HG03060 (cell line): Measurements from ENCODE around the gene TMBIM4.

Experiments used
- ATAC-seq: cut with Tn5 transposase; IDR thresholded peaks from one replicate; pipeline ENCODE4 v1.9.1; 2021; ENCODE audit warnings: low read depth, moderate number of reproducible peaks; ENCODE audit not compliant: unreplicated experiment

The TMBIM4 gene

DNA sequence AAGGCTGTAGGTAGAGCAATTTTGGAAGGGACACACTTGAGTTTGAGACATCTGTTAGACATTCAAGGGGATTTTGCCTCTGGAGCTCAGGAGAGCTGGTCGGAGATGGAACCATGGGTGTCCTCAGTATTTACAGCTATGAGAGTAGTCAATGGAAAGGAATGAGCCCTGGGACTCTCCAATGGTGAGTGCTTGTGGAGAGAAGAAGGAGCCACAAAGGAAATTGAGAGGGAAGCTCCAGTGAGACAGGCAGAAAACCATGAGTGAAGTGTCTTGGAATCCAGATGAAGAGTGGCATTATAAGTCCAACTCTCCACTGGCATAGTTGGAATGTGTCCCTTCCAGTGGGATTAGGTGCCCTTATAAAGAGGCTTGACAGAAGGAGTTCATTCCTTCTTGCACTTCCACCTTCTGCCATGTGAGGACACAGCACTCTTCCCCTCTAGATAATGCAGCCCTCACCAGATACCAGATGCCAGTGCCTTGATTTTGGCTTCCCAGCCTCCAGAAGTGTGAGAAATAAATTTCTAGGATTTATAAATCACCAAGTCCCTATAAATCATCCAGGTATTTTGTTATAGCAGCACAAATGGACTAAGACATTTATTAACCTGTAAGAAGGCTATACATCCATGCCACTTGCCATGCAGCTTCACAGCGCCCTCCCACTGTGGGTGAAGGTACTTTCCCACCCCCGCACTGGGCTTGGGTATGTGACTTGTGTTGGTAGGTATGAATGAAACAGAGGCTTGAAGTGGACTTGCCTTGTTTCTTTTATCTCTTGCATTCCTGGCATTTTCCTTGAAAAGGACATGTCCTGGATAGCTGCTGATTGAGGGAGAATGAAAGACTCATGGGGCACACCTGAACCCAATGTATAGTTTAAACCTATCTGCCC lies 66.5 kb downstream of the TMBIM4 start:
- no peak for ATAC-seq

GRCh38 chr12:66092559-66093269 lies 77.1 kb downstream of the TMBIM4 start:
- peak; percentile 57 for ATAC-seq

GRCh38 chr12:66090157-66090556 lies 79.6 kb downstream of the TMBIM4 start:
- no peak for ATAC-seq

- no peak for ATAC-seq
These were observed 82.3 kb downstream of the TMBIM4 start for GRCh38 chr12:66087365-66087943.

GRCh38 chr12:66085998-66086397 lies 83.8 kb downstream of the TMBIM4 start:
- no peak for ATAC-seq
